ENCODE results near the gene USP24.

The USP24 gene

DNA sequence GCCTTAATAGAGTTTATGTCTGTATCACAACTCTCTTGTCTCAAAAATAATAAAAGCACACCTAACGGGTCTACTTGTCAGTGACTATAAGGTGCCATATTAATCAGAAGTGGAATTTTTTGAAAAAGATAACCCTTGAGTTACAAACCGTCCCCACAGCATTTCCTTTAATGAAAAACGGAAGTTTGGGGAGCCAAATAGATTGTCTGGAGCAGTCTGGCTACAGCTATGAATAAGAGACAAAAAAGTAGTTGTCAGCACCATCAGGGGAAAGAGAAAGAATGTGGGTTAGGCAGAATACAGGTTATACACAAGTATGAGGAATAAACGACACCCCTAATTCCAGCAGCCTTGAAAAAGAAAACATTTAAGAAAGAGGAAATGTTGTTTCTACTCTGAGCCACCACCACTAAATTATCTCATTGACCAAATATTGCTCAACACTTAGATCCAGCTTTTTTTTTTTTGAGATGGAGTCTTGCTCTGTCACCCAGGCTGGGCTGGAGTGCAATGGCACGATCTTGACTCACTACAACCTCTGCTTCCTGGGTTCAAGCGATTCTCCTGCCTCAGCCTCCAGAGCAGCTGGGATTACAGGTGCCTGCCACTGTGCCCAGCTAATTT is 29.4 kb upstream of the USP24 start:
- DNase-seq (ENCODE audit: low read depth) = no peak
- TF ChIP-seq, protein P1, sequence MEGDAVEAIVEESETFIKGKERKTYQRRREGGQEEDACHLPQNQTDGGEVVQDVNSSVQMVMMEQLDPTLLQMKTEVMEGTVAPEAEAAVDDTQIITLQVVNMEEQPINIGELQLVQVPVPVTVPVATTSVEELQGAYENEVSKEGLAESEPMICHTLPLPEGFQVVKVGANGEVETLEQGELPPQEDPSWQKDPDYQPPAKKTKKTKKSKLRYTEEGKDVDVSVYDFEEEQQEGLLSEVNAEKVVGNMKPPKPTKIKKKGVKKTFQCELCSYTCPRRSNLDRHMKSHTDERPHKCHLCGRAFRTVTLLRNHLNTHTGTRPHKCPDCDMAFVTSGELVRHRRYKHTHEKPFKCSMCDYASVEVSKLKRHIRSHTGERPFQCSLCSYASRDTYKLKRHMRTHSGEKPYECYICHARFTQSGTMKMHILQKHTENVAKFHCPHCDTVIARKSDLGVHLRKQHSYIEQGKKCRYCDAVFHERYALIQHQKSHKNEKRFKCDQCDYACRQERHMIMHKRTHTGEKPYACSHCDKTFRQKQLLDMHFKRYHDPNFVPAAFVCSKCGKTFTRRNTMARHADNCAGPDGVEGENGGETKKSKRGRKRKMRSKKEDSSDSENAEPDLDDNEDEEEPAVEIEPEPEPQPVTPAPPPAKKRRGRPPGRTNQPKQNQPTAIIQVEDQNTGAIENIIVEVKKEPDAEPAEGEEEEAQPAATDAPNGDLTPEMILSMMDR (IDR thresholded peaks at IDR 0.05; ENCODE audit: low read depth, low read length, missing control alignments) = no peak
- no peak overlapping the region for H3K4me3 ChIP-seq (ENCODE audit: low read depth, low read length)

DNA sequence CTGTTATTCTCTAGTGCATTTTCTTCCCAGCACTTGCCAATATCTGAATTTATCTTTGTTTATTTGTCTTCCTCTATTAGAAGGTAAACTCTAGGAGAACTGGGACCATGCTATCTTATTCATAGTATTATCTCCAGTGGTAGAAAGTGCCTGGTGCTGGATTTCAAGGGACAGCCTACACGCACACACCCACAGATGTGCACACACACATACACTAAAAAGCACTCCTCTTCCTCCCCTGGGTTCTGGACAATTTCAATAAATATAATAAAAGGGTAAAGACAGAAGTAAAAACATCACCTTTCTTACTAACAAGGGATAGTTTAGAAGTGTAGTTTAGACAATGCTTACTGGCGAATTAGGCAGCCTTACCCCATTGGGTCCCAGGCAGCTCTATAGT is 28.5 kb upstream of the USP24 start:
- TF ChIP-seq, protein P1 (IDR thresholded peaks at IDR 0.05; ENCODE audit: low read depth, low read length, missing control alignments) = no peak
- no peak overlapping the region for H3K4me3 ChIP-seq (ENCODE audit: low read depth, low read length)
- DNase-seq (ENCODE audit: low read depth) = no peak

DNA sequence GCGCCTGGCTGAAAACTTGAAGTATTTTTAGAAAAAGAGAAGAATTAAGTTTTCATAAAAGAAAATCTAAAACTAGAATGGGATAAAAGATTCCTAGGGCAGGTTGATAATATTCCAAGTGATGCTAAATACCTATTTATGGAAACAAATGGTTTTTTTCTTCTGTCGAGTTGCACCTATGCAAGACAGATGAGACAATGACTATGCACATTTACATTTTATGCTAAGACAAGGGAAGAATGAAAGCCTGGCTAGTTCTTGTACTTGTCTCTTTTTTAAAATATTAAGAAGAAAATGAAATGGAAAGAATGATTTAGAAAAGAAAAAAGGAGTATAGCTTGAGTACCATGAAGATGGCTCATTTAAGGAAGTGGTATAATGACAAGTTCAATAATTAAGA is 24.4 kb upstream of the USP24 start:
- no peak for DNase-seq (ENCODE audit: low read depth)
- TF ChIP-seq, protein P1 (IDR thresholded peaks at IDR 0.05; ENCODE audit: low read depth, low read length, missing control alignments) = no peak
- H3K4me3 ChIP-seq (ENCODE audit: low read depth, low read length) = no peak overlapping the region

DNA sequence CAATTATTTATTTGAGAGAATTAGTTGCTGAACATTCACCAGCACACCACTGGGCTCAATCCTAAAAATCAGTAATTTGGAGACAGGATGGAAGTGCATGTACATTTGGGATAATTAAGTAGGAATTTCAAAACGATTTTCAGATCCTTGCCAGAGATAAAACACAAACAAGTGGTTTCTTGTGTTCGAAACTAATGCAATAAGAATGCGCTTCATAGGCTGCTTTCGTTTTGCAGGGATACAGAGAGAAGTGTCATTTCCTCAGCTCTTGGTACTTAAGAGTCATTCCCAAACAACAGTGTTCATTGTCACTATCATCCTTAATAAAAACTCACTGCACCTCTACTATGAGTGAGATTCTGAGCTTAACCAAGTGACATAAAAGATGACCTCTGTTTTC is 20.6 kb upstream of the USP24 start:
- no peak overlapping the region for H3K4me3 ChIP-seq (ENCODE audit: low read depth, low read length)
- DNase-seq (ENCODE audit: low read depth) = no peak
- TF ChIP-seq, protein P1 (IDR thresholded peaks at IDR 0.05; ENCODE audit: low read depth, low read length, missing control alignments) = no peak

DNA sequence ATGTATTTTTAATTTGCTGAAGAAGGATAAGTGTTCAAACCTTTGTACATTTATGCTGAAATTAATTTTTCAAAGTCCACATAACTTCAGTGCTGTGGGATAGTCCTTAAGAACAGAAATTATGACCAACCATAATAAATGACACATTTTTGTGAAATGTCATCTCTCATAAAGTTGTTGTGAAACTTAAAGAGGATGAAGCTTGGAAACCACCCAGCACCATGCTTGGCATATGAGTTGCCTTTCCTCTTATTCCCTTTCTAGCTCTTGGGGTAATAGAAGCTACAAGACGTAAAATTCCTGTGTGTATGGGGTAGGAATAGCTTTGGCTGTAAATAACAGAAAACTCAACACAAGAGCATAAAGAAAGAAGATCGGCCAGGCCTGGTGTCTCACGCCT is 18.9 kb upstream of the USP24 start:
- TF ChIP-seq, protein P1 (IDR thresholded peaks at IDR 0.05; ENCODE audit: low read depth, low read length, missing control alignments) = no peak
- no peak overlapping the region for H3K4me3 ChIP-seq (ENCODE audit: low read depth, low read length)
- no peak for DNase-seq (ENCODE audit: low read depth)

DNA sequence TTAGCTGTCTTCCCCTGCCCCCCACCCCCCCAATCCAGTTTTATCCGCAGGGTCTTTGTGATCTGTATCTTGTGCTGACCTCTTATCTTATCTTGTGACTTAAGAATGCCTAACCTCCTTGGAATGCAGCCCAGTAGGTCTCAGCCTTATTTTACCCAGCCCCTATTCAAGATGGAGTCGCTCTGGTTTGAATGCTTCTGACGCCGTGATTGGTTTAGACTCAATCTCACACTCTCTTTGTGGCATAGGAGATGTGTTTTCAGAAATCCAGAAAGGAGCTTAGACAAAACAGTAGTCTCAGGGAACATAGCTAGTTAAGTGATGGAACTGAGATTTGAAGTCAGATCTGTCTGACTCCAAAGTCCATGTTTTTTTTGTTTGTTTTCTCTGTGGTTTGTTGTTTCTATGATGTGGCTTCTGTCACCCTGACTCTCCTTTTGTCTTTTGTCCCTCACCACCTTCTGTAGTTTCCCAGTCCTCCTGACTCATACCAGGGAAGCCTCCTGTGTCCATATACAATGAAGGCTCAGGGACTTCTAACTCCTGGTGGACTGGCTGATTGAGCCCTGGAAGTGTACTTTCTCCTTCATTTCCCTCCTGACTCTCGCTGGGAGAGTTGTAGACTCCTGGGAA is 18.1 kb upstream of the USP24 start:
- no peak overlapping the region for H3K4me3 ChIP-seq (ENCODE audit: low read depth, low read length)
- TF ChIP-seq, protein P1 (IDR thresholded peaks at IDR 0.05; ENCODE audit: low read depth, low read length, missing control alignments) = no peak
- no peak for DNase-seq (ENCODE audit: low read depth)

All from GM12864 (cell line).